H9 (cell line): Measurements from ENCODE around the gene PLAAT3. TPM values are rescaled to one million over a fixed set of nuclear protein-coding genes. Genes with fewer than 3 reads are reported as not detected.
"Not testable (repeated sequence)": the region's sequence is repeated elsewhere in the genome, so short reads cannot be mapped to it uniquely, and the experiment has no call there.

ENCODE experiments used
- DNase-seq: peaks from one replicate; pipeline ENCODE4 v3.0.0-alpha.2; 2017
- H2AFZ ChIP-seq: one replicate; pipeline ENCODE4 v1.6.1; 2013; ENCODE audit warnings: mild to moderate bottlenecking, low read length, control low read depth, moderate library complexity
- H2AK5ac ChIP-seq: 2 replicates; pipeline ENCODE4 v1.6.1; 2013; ENCODE audit warnings: low read length, control low read depth, mixed read lengths; ENCODE audit not compliant: insufficient read length
- H2BK120ac ChIP-seq: one replicate; pipeline ENCODE4 v1.6.1; 2013; ENCODE audit warnings: low read depth, mild to moderate bottlenecking, low read length, control low read depth, inconsistent platforms; ENCODE audit not compliant: poor library complexity, severe bottlenecking
- H2BK12ac ChIP-seq: 2 replicates; pipeline ENCODE4 v1.6.1; 2013; ENCODE audit warnings: low read length, control low read depth, mixed read lengths, low read depth; ENCODE audit not compliant: insufficient read length
- H2BK15ac ChIP-seq: 2 replicates; pipeline ENCODE4 v1.6.1; 2013; ENCODE audit warnings: low read depth, low read length, control low read depth
- H2BK20ac ChIP-seq: one replicate; pipeline ENCODE4 v1.6.1; 2013; ENCODE audit warnings: low read depth, mild to moderate bottlenecking, low read length, control low read depth, inconsistent platforms; ENCODE audit not compliant: poor library complexity, severe bottlenecking
- H2BK5ac ChIP-seq: 2 replicates; pipeline ENCODE4 v1.6.1; 2013; ENCODE audit warnings: low read length, control low read depth, mixed read lengths; ENCODE audit not compliant: insufficient read length
- H3K14ac ChIP-seq: 2 replicates; pipeline ENCODE4 v1.6.1; 2013; ENCODE audit warnings: low read length, control low read depth; ENCODE audit not compliant: insufficient read depth
- H3K18ac ChIP-seq: 2 replicates; pipeline ENCODE4 v1.6.1; 2013; ENCODE audit warnings: low read depth, mild to moderate bottlenecking, mixed read lengths, low read length, control low read depth; ENCODE audit not compliant: insufficient read length
- H3K23ac ChIP-seq: 2 replicates; pipeline ENCODE4 v1.6.1; 2013; ENCODE audit warnings: low read length, control low read depth, mixed read lengths, low read depth; ENCODE audit not compliant: insufficient read length
- H3K23me2 ChIP-seq: 2 replicates; pipeline ENCODE4 v1.6.1; 2013; ENCODE audit warnings: low read depth, mild to moderate bottlenecking, mixed read lengths, low read length, control low read depth; ENCODE audit not compliant: insufficient read length, poor library complexity, severe bottlenecking
- H3K27ac ChIP-seq: 2 replicates; pipeline ENCODE4 v1.5.1; 2013; ENCODE audit warnings: low read length, control low read depth, mixed read lengths, low read depth; ENCODE audit not compliant: insufficient read length
- H3K27me3 ChIP-seq: 2 replicates; pipeline ENCODE4 v1.6.1; 2013; ENCODE audit warnings: low read length, control low read depth, inconsistent platforms; ENCODE audit not compliant: insufficient read depth
- H3K4ac ChIP-seq: 2 replicates; pipeline ENCODE4 v1.6.1; 2013; ENCODE audit warnings: low read depth, mild to moderate bottlenecking, control low read depth, inconsistent platforms, low read length, moderate library complexity
- H3K4me1 ChIP-seq: 2 replicates; pipeline ENCODE4 v1.6.1; 2013; ENCODE audit warnings: low read length, control low read depth, inconsistent platforms; ENCODE audit not compliant: insufficient read depth
- H3K4me2 ChIP-seq: 2 replicates; pipeline ENCODE4 v1.6.1; 2013; ENCODE audit warnings: low read length, control low read depth, mixed read lengths; ENCODE audit not compliant: insufficient read length, insufficient read depth
- H3K56ac ChIP-seq: 2 replicates; pipeline ENCODE4 v1.6.1; 2013; ENCODE audit warnings: low read depth, mild to moderate bottlenecking, mixed read lengths, low read length, control low read depth; ENCODE audit not compliant: insufficient read length
- H3K79me1 ChIP-seq: 2 replicates; pipeline ENCODE4 v1.6.1; 2013; ENCODE audit warnings: low read depth, mild to moderate bottlenecking, moderate library complexity, low read length, control low read depth, inconsistent platforms; ENCODE audit not compliant: insufficient read depth, poor library complexity, severe bottlenecking
- H3K79me2 ChIP-seq: 2 replicates; pipeline ENCODE4 v1.6.1; 2013; ENCODE audit warnings: low read length, control low read depth, inconsistent platforms; ENCODE audit not compliant: insufficient read depth
- H3K9ac ChIP-seq: 2 replicates; pipeline ENCODE4 v1.6.1; 2013; ENCODE audit warnings: low read length, control low read depth, mixed read lengths; ENCODE audit not compliant: insufficient read length; ENCODE audit errors: extremely low read depth
- H3K9me3 ChIP-seq: one replicate; pipeline ENCODE4 v1.6.1; 2013; ENCODE audit warnings: low read depth, low read length, inconsistent platforms; ENCODE audit not compliant: control insufficient read depth
- H3T11ph ChIP-seq: one replicate; pipeline ENCODE4 v1.6.1; 2013; ENCODE audit warnings: mild to moderate bottlenecking, low read length, control low read depth, inconsistent platforms
- H4K20me1 ChIP-seq: one replicate; pipeline ENCODE4 v1.6.1; 2013; ENCODE audit not compliant: control insufficient read depth, insufficient read length, insufficient read depth
- H4K5ac ChIP-seq: 2 replicates; pipeline ENCODE4 v1.6.1; 2013; ENCODE audit warnings: low read depth, mild to moderate bottlenecking, mixed read lengths, low read length, control low read depth; ENCODE audit not compliant: insufficient read length
- H4K8ac ChIP-seq: replicated peaks from 2 replicates; pipeline ENCODE4 v1.6.1; 2013; ENCODE audit warnings: low read length, control low read depth, mixed read lengths, low read depth; ENCODE audit not compliant: insufficient read length
- H4K91ac ChIP-seq: 2 replicates; pipeline ENCODE4 v1.6.1; 2013; ENCODE audit warnings: low read depth, mild to moderate bottlenecking, moderate library complexity, mixed read lengths, low read length, control low read depth; ENCODE audit not compliant: insufficient read length
- H3K27ac Mint-ChIP-seq, 3 experiments: 2 replicates in 2 of 3; 3 replicates in 1 of 3; pipeline ENCODE4 v1.8.0; 2020 to 2021; ENCODE audit warnings: mixed read lengths in 3 of 3, mild to moderate bottlenecking in 1 of 3, moderate library complexity in 1 of 3
- H3K27me3 Mint-ChIP-seq: 2 replicates; pipeline ENCODE4 v1.8.0; 2021; ENCODE audit warnings: low read depth, mild to moderate bottlenecking, moderate library complexity, mixed read lengths
- H3K36me3 Mint-ChIP-seq, 3 experiments: 2 replicates in 2 of 3; 3 replicates in 1 of 3; pipeline ENCODE4 v1.8.0; 2020 to 2021; ENCODE audit warnings: low read depth in 3 of 3, mixed read lengths in 3 of 3; ENCODE audit not compliant: insufficient read depth in 1 of 3
- H3K4me1 Mint-ChIP-seq, 2 experiments: 2 replicates each; pipeline ENCODE4 v1.8.0; 2020; ENCODE audit warnings: mixed read lengths in 2 of 2
- H3K4me3 Mint-ChIP-seq, 2 experiments: 2 replicates in 1 of 2; 3 replicates in 1 of 2; pipeline ENCODE4 v1.8.0; 2020 to 2021; ENCODE audit warnings: mild to moderate bottlenecking in 2 of 2, mixed read lengths in 2 of 2, moderate library complexity in 1 of 2
- H3K9me3 Mint-ChIP-seq, 2 experiments: 2 replicates in 1 of 2; 3 replicates in 1 of 2; pipeline ENCODE4 v1.8.0; 2020; ENCODE audit warnings: mild to moderate bottlenecking in 2 of 2, mixed read lengths in 2 of 2, moderate library complexity in 1 of 2
- CTCF ChIP-seq: fragments of 200-600 bp; sonication (generic); conservative IDR thresholded peaks from 3 replicates; pipeline ENCODE4 v1.8.0; 2021; ENCODE audit warnings: antibody characterized with exemption, mild to moderate bottlenecking
- WGBS: extraction: QIAGEN DNeasy Blood & Tissue Kit; methylation state at CpG from one replicate; pipeline ENCODE4 v1.1.7; 2013; ENCODE audit warnings: missing lambda C conversion rate, low lambda C conversion rate, mixed read lengths; ENCODE audit not compliant: insufficient read length; ENCODE audit errors: extremely low coverage; 5-methylcytosine and 5-hydroxymethylcytosine counted together
- total RNA-seq: library from RNA; stranded (reverse); gene quantifications from 2 replicates; pipeline ENCODE4 v1.2.1, GENCODE V29; 2021

PLAAT3 gene
- total RNA-seq, 1 experiment from 2014 or later: 188 TPM

DNA sequence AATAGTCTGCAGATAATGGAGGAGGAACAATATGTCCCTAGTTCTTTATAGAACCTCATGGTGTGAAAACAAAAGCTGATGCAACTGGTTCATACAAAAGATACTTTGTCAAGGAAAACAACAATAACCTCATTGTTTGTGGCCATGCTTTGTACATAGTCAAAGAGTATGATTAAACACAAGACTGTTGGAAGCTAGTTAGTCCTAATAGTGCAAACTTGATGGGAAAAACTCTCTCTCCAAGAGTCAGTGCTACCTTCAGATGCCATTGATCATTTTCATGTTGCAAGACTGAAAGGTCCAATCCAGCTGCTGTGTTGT is 30.9 kb downstream of the PLAAT3 start:
- H3K36me3 Mint-ChIP-seq: peaks cover 48 to 91% (median 90%) of the 10 kb centered on the region in 3 experiments
- peak overlapping the region in 1 of 3 experiments; percentile 17; a peak in 1 of 7 replicates for H3K27ac Mint-ChIP-seq

GRCh38 chr11:63581224-63581623 is 33.0 kb downstream of the PLAAT3 start:
- not testable (repeated sequence) for H3K27me3 Mint-ChIP-seq, H2BK5ac ChIP-seq, H3K4me2 ChIP-seq, H2AK5ac ChIP-seq, H4K8ac ChIP-seq, H3K14ac ChIP-seq, H2BK15ac ChIP-seq, H3K4me3 Mint-ChIP-seq, H3K79me1 ChIP-seq, H3K9ac ChIP-seq, H3K18ac ChIP-seq, H3K27me3 ChIP-seq, H3K27ac Mint-ChIP-seq, H3K23ac ChIP-seq, H4K5ac ChIP-seq, H2BK20ac ChIP-seq, H3K4ac ChIP-seq, H4K91ac ChIP-seq, H3K23me2 ChIP-seq, H4K20me1 ChIP-seq, H2BK12ac ChIP-seq, H3K56ac ChIP-seq, H3T11ph ChIP-seq, H2BK120ac ChIP-seq, H3K4me1 ChIP-seq, H3K27ac ChIP-seq, H3K79me2 ChIP-seq, H2AFZ ChIP-seq
- Mint-ChIP-seq H3K9me3 (peaks cover 41 to 42% of the 10 kb centered on the region in 2 experiments), H3K36me3 (peaks cover 47 to 90% (median 89%) of the 10 kb centered on the region in 3 experiments), H3K4me1 (peaks cover 3 to 24% of the 10 kb centered on the region in 2 experiments)
- no CpG with 5 or more reads among the region's 7 CpGs for WGBS
- peak; percentile 30 for DNase-seq
- peaks cover 22% of the 10 kb centered on the region for H3K9me3 ChIP-seq

More for the DNA sequence above, 30.9 kb downstream of the PLAAT3 start:
- Histone ChIP-seq H2BK12ac (no peak overlapping the region), H3K9me3 (peaks cover 22% of the 10 kb centered on the region), H4K5ac (no peak overlapping the region), H3K4me1 (no peaks in the 10 kb centered on the region; the same call in 1 of the 2 replicates), H3K14ac (no peak overlapping the region), H3K27ac (no peak overlapping the region), H3K79me2 (no peaks in the 10 kb centered on the region), H4K8ac (no peak overlapping the region), H3K27me3 (no peaks in the 10 kb centered on the region), H3T11ph (no peak overlapping the region), H3K23me2 (no peaks in the 10 kb centered on the region), H2AFZ (no peak overlapping the region), H3K18ac (no peak overlapping the region), H4K91ac (no peak overlapping the region), H2BK20ac (no peak overlapping the region), H3K23ac (no peak overlapping the region), H2AK5ac (no peak overlapping the region), H2BK15ac (no peak overlapping the region), H3K56ac (no peak overlapping the region), H4K20me1 (no peaks in the 10 kb centered on the region), H3K4me2 (no peak overlapping the region), H3K9ac (no peak overlapping the region), H3K4ac (no peak overlapping the region), H3K79me1 (no peaks in the 10 kb centered on the region), H2BK120ac (no peak overlapping the region), H2BK5ac (no peak overlapping the region)
- peaks cover 38 to 42% of the 10 kb centered on the region in 2 experiments for H3K9me3 Mint-ChIP-seq
- H3K4me1 Mint-ChIP-seq: peaks cover 3 to 24% of the 10 kb centered on the region in 2 experiments
- H3K27me3 Mint-ChIP-seq: no peaks in the 10 kb centered on the region; the same call in none of the 2 replicates
- DNase-seq: no peak
- no peak overlapping the region for H3K4me3 Mint-ChIP-seq
- TF ChIP-seq CTCF: no peak
